GM18499 (cell line): ENCODE results near the gene U2AF1L4.

Experiments used
- ATAC-seq: cut with Tn5 transposase; IDR thresholded peaks from one replicate; pipeline ENCODE4 v1.9.1; 2021; ENCODE audit warnings: moderate number of reproducible peaks; ENCODE audit not compliant: insufficient read depth, unreplicated experiment

U2AF1L4 gene

GRCh38 chr19:35715355-35715809 is 29.8 kb downstream of the U2AF1L4 start:
- no peak for ATAC-seq

DNA sequence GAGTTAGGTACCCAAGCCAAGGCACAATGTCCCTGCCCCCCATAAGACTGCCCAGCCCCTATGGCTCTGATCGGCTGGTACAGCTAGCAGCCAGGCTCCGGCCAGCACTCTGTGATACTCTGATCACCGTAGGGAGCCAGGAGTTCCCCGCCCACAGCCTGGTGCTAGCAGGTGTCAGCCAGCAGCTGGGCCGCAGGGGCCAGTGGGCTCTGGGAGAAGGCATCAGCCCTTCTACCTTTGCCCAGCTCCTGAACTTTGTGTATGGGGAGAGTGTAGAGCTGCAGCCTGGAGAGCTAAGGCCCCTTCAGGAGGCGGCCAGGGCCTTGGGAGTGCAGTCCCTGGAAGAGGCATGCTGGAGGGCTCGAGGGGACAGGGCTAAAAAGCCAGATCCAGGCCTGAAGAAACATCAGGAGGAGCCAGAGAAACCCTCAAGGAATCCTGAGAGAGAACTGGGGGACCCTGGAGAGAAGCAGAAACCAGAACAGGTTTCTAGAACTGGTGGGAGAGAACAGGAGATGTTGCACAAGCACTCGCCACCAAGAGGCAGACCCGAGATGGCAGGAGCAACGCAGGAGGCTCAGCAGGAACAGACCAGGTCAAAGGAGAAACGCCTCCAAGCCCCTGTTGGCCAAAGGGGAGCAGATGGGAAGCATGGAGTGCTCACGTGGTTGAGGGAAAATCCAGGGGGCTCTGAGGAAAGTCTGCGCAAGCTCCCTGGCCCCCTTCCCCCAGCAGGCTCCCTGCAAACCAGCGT is 30.4 kb downstream of the U2AF1L4 start:
- ATAC-seq, result no peak

DNA sequence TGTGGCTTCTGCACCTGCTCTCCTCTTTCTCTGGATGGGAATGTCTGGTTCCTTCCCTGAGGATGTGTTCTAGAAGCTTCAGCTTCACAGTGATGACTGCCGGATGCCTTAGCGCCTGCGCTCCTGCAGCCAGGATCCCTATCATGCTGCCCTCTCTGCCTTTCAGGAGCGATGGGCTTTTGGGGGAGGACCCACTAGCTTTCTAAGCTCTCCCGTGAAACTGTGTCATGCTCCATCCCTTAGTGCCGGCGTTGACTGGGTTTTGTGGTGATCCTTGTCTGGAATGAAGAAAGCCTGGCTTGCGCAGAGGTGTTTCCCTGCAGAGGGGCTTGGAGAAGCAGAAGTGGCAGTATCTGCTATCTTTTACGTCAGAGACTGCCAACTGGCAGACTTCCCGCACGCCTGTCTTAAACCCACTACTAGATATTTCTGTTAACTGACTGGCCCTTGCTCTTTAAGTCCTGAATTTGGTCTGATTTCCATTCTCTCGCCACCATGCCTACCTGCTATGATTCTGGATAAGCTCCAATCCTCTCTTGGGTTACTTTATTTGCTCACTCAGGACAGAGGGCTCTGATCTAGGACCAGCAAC is 31.2 kb downstream of the U2AF1L4 start:
- ATAC-seq, result no peak

- no peak for ATAC-seq
Measured at GRCh38 chr19:35713506-35713850, 31.7 kb downstream of the U2AF1L4 start.

DNA sequence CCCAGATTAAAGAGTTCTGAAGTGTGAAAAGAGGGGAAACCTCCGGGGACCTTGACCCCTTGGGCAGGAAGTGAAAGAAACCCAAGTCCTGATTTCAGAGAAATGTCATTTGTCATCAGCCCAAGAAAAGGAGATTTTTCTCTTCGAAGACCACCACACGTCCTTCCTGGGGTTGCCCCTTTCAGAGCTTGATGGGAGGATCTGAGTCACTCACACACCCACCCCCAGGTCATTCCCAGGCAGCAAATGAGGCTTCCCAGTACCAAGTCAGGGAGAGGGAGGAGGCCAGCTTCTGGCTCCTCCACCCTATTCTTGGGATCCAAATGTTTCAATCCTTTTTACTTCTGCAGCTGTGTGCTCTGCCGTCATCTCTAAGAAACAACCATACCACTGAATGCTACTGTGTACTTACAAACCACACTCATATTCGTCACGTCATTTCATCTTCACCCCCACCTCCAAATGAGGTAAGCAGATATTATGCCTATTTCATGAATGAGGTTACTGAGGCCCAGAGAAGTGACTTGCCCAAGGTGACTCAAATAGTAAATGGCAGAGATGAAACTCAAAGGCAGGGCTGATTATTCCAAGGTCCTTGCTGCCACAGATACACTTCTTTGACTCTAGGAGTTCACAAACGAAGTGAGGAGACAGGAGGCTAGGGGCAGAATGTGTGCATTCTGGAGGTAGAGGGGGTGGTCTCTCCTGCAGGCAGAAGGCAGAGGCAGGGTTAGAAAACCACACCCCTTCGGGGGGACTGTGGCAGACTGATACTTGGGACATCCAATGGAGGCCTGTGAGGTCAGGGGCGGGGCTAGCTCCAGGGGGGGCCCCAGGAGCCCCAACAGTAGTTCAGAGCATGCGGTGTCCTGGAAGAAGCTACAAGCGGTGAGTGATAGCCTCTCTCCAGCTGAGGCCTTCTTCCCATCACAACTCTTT is 32.4 kb downstream of the U2AF1L4 start:
- no peak for ATAC-seq

DNA sequence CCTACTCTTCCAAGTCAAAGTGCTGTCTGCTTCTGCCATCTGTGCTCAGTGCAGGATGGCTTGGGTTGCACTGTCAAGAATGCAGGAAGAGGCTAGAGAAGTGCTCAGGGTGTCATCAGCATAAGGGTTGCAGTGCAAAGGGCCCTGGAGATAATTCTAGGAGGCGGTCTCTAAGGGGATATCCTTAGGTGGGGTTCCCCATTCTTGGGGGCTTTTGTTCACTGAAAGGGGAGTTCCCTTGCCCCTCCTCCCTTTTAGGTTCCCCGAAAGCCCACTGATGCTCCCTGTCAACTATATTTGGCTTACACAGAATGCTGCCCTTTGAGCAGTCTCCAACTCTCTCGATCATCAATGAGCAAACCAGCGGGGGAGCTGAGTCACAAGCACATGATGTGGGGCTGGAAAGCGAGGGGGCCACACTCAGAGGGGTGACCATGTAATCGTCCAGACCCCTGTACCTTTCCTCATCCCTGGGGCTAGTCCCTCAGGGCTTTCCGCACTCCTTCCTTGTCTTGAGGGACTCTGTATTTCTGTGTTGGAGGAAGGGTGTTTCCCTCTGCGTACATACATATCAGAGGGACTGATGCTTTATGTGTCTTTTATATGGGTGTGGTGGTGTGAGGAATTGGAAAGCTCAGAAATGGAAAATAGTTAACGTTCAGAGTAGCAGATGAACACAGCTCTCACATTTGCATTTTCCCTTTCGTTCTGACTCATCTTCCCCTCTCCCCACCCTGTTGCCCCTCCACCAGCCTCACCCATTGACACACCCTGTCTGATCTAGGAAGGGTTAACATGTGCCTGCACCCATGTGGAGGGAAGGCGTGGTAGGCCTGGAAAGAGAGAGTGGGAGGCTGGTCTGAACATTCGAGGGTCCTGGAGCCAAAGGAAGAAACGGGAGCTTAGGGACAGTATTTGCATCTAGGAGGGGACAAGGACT is 34.2 kb downstream of the U2AF1L4 start:
- peak; percentile 35 for ATAC-seq

GRCh38 chr19:35708391-35708790 is 36.8 kb downstream of the U2AF1L4 start:
- no peak for ATAC-seq

GRCh38 chr19:35704218-35704617 is 41.0 kb downstream of the U2AF1L4 start, which contains the start of gene ZBTB32:
Gene ZBTB32, plus strand, starts transcription at chr19:35704558. Its CDS starts 10,069 bp downstream, at chr19:35714627.
- no peak for ATAC-seq

DNA sequence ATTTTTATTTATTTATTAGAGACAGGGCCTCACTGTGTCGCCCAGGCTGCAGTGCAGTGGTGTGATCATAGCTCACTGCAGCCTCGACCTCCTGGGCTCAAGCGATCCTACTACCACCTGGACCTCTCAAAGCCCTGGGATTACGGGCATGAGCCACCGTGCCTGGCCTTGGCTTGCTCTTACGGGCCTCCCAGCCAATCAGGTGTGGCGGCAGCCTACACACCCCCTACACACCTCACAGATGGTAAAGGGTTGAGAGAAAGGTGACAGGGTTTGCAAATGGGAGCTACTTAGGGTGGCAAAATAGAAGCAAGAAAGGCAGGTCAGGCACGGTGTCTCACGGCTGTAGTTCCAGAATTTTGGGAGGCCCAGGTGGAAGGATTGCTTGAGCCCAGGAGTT is 41.9 kb downstream of the U2AF1L4 start:
- ATAC-seq, result no peak

DNA sequence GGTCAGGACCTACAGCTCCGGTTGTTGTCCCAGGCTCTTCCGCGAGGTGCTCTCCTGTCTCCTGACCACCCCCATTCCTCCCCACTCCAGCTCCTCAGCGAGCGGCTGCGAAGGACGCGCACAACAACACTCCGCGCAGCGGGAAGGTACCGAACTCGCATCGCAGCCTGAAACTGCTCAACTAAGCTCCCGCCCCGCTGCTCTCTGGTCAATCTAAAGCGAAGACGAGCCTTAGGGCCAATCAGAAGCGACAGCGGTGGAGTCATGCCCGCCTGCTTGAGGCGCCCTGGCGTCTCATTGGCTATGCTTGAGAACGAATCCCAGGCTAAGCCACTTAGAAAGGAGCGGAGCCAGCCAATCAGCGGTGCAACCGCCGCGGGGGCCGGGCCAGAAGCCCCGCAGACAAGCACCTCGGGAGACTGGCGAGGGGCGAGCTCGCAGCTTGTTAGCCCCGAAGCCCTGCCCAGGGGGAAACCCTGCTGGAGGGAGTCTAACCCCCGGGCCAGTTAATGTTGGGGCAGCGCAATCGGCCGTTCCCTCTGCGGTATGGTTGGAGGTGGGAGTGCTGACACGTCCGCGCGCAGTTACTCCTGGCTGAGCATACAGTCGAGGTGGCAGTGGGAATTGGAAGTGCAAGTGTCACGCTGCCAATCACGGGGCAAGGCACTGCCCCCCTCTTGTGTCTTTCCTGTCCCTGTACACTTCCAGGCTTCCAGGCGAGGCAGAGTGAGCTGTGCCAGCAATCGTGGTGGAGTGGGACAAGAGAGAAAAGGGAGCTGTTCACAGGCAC is 42.8 kb downstream of the U2AF1L4 start:
- peak; percentile 82 for ATAC-seq

- no peak for ATAC-seq
Measured at GRCh38 chr19:35696835-35697234, 48.4 kb downstream of the U2AF1L4 start.

DNA sequence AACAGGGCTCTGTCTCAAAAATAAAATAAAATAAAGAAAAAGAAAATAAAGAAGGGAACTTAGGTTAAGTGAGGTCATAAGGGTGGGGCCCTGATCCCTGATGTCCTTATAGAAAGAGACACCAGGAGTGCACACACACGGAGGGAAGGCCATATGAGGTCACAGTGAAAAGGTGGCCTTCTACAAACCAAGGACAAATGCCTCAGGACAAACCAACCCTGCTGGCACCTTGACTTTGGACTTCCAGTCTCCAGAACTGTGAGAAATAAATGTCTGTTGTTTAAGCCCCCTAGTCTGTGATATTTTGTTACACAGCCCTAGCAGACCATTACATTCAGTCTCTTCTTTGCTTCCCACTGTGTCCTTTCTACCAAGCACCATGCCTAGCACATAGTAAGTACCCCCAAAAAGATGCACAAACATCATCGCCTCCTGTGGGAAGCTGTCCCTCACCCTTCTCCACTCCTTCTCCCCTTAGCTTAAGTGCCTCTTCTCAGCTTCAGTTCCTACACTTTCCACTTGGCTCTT is 49.3 kb downstream of the U2AF1L4 start:
- ATAC-seq, result no peak

- ATAC-seq, result no peak
Measured at GRCh38 chr19:35693835-35694599, 51.2 kb downstream of the U2AF1L4 start.

- ATAC-seq, result no peak
Measured at GRCh38 chr19:35693422-35693821, 51.8 kb downstream of the U2AF1L4 start.
